DOHH2 (cell line): ENCODE data around the gene ST3GAL2.

Experiments
- H3F3A ChIP-seq: fragments of 200-600 bp; sonication (generic), shearing (Covaris generic); 2 replicates; pipeline ENCODE4 v1.6.0; 2016; ENCODE audit warnings: antibody characterized with exemption, mild to moderate bottlenecking; ENCODE audit not compliant: control insufficient read depth, insufficient read depth
- H3K27ac ChIP-seq: fragments of 200-600 bp; sonication (generic); 2 replicates; pipeline ENCODE4 v1.5.1; 2014; ENCODE audit warnings: low read depth, mild to moderate bottlenecking, low read length, moderate library complexity
- H3K27me3 ChIP-seq: fragments of 200-600 bp; sonication (generic); 2 replicates; pipeline ENCODE4 v1.6.1; 2014; ENCODE audit warnings: mild to moderate bottlenecking, low read length, mixed read lengths; ENCODE audit not compliant: control insufficient read depth
- H3K36me3 ChIP-seq: fragments of 200-600 bp; sonication (generic); 2 replicates; pipeline ENCODE4 v1.6.1; 2014; ENCODE audit warnings: mild to moderate bottlenecking, low read length, moderate library complexity, mixed read lengths; ENCODE audit not compliant: control insufficient read depth
- H3K4me1 ChIP-seq: fragments of 200-600 bp; sonication (generic); 2 replicates; pipeline ENCODE4 v1.6.1; 2014; ENCODE audit warnings: mild to moderate bottlenecking, low read length, mixed read lengths; ENCODE audit not compliant: control insufficient read depth
- H3K4me2 ChIP-seq: fragments of 200-600 bp; sonication (generic); 2 replicates; pipeline ENCODE4 v1.6.0; 2014; ENCODE audit warnings: mild to moderate bottlenecking, low read length, moderate library complexity
- H3K4me3 ChIP-seq: fragments of 200-600 bp; sonication (generic); 2 replicates; pipeline ENCODE4 v1.5.1; 2014; ENCODE audit warnings: mild to moderate bottlenecking, low read length, mixed read lengths
- H3K79me2 ChIP-seq: fragments of 200-600 bp; sonication (generic); 2 replicates; pipeline ENCODE4 v1.6.1; 2014; ENCODE audit warnings: mild to moderate bottlenecking, low read length, mixed read lengths; ENCODE audit not compliant: control insufficient read depth
- H3K9me2 ChIP-seq: fragments of 200-600 bp; sonication (generic); replicated peaks from 2 replicates; pipeline ENCODE4 v1.6.1; 2014; ENCODE audit warnings: mild to moderate bottlenecking, low read length, mixed read lengths; ENCODE audit not compliant: control insufficient read depth
- H3K9me3 ChIP-seq: fragments of 200-600 bp; sonication (generic); 2 replicates; pipeline ENCODE4 v1.6.1; 2014; ENCODE audit warnings: antibody characterized with exemption, low read length, mixed read lengths; ENCODE audit not compliant: control insufficient read depth, insufficient read depth
- H4K20me1 ChIP-seq: fragments of 200-600 bp; sonication (generic); 2 replicates; pipeline ENCODE4 v1.6.0; 2014; ENCODE audit warnings: low read depth, mild to moderate bottlenecking, antibody characterized with exemption, low read length, moderate library complexity; ENCODE audit not compliant: control insufficient read depth, insufficient read depth
- CTCF ChIP-seq: fragments of 200-600 bp; sonication (generic); IDR thresholded peaks from one replicate; pipeline ENCODE4 v1.5.1; 2014; ENCODE audit warnings: antibody characterized with exemption, mild to moderate bottlenecking, low read depth, low read length; ENCODE audit not compliant: poor library complexity, severe bottlenecking
- EZH2phosphoT487 ChIP-seq: fragments of 200-600 bp; sonication (generic); IDR thresholded peaks from 2 replicates; pipeline ENCODE4 v1.6.1; 2017; ENCODE audit warnings: borderline replicate concordance, mild to moderate bottlenecking, antibody characterized with exemption, low read length, moderate library complexity, mixed read lengths

ST3GAL2 gene

DNA sequence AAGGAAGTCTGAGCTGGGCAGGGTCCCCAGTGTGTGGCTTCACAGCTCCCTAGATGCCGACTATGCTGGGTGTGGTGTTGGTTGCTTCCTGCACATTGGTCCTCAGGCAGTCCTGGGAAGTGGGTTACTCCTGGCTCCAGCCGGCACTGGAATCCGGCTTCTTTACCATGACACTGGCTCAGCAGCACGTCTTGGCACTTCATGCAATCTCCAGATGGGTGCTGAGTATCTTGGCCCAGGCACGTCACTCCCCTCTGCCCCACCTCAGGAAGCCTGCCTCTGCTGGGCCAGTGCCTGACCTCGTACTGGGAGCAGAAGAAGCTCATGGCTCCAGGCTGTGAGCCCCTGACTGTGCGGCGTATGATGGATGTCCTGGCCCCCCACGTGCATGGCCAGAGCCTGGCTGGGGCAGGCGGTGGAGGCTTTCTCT is 40.0 kb upstream of the ST3GAL2 start:
- Histone ChIP-seq H3K79me2 (no peaks in the 10 kb centered on the region), H3K4me2 (no peak overlapping the region), H3K9me3 (no peaks in the 10 kb centered on the region), H3K4me3 (no peak overlapping the region), H3K9me2 (no peaks in the 10 kb centered on the region), H3K4me1 (peaks cover 75% of the 10 kb centered on the region), H4K20me1 (no peaks in the 10 kb centered on the region), H3F3A (peaks cover 10% of the 10 kb centered on the region), H3K27ac (no peak overlapping the region), H3K36me3 (peaks cover 48% of the 10 kb centered on the region), H3K27me3 (no peaks in the 10 kb centered on the region)
- TF ChIP-seq EZH2phosphoT487 (no peak), CTCF (no peak)

GRCh38 chr16:70478169-70478568 is 39.3 kb upstream of the ST3GAL2 start:
- Histone ChIP-seq H3K4me3 (no peak overlapping the region), H3K9me2 (no peaks in the 10 kb centered on the region), H3K9me3 (no peaks in the 10 kb centered on the region), H3K4me1 (peaks cover 74% of the 10 kb centered on the region), H3K27ac (no peak overlapping the region), H3F3A (peaks cover 5% of the 10 kb centered on the region), H4K20me1 (no peaks in the 10 kb centered on the region), H3K27me3 (no peaks in the 10 kb centered on the region), H3K4me2 (no peak overlapping the region), H3K36me3 (peaks cover 44% of the 10 kb centered on the region), H3K79me2 (no peaks in the 10 kb centered on the region)
- no peak for TF ChIP-seq EZH2phosphoT487
- no peak for TF ChIP-seq CTCF

GRCh38 chr16:70476272-70477020 is 37.5 kb upstream of the ST3GAL2 start:
- no peaks in the 10 kb centered on the region for H3K27me3 ChIP-seq
- no peaks in the 10 kb centered on the region for H4K20me1 ChIP-seq
- H3F3A ChIP-seq, result no peaks in the 10 kb centered on the region
- H3K4me2 ChIP-seq, result peak overlapping the region; percentile 31; the same call in 1 of the 2 replicates
- no peaks in the 10 kb centered on the region for H3K9me3 ChIP-seq
- TF ChIP-seq CTCF, result no peak
- TF ChIP-seq EZH2phosphoT487, result no peak
- peaks cover 56% of the 10 kb centered on the region for H3K4me1 ChIP-seq
- H3K36me3 ChIP-seq, result peaks cover 33% of the 10 kb centered on the region
- H3K9me2 ChIP-seq, result no peaks in the 10 kb centered on the region
- H3K4me3 ChIP-seq, result no peak overlapping the region
- H3K27ac ChIP-seq, result no peak overlapping the region
- no peaks in the 10 kb centered on the region for H3K79me2 ChIP-seq
